Measurements from ENCODE around the gene EIF3J. TPM values are rescaled to one million over a fixed set of nuclear protein-coding genes. Genes with fewer than 3 reads are reported as not detected.

EIF3J gene
- total RNA-seq, 1 experiment from 2014 or later: 129 TPM

DNA sequence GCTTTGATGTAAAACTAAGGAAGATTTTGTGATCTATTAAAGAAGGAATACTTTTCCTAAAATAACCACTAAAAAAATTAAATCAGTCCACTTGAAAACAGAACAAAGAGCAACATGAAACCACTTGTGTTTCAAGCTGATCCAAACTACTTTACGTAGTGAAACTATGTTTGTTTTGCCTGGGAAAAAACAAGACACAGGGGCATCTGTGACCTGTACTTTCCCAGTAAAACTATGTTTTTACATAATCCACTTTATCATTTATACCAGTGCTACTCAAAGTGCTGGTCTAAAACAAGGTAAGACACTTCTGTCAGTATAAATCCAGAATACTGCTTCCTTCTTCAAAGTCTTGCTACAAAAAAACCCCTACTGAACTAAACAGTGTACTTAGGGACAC, 69.8 kb downstream of the EIF3J start:
- H3K79me2 ChIP-seq (ENCODE audit: insufficient read depth, low read length): no peaks in the 10 kb centered on the region
- no peaks in the 10 kb centered on the region for H3K9me3 ChIP-seq (ENCODE audit: control insufficient read depth, low read depth, low read length)
- H3K27ac ChIP-seq (ENCODE audit: insufficient read length, low read depth, low read length): no peak overlapping the region
- TF ChIP-seq, protein P1, sequence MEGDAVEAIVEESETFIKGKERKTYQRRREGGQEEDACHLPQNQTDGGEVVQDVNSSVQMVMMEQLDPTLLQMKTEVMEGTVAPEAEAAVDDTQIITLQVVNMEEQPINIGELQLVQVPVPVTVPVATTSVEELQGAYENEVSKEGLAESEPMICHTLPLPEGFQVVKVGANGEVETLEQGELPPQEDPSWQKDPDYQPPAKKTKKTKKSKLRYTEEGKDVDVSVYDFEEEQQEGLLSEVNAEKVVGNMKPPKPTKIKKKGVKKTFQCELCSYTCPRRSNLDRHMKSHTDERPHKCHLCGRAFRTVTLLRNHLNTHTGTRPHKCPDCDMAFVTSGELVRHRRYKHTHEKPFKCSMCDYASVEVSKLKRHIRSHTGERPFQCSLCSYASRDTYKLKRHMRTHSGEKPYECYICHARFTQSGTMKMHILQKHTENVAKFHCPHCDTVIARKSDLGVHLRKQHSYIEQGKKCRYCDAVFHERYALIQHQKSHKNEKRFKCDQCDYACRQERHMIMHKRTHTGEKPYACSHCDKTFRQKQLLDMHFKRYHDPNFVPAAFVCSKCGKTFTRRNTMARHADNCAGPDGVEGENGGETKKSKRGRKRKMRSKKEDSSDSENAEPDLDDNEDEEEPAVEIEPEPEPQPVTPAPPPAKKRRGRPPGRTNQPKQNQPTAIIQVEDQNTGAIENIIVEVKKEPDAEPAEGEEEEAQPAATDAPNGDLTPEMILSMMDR (conservative IDR thresholded peaks at IDR 0.05): no peak
- no peak overlapping the region for H3K23ac ChIP-seq (ENCODE audit: insufficient read length, low read depth, low read length)
- H3K14ac ChIP-seq (ENCODE audit: insufficient read depth, low read length): no peak overlapping the region
- H2AK5ac ChIP-seq (ENCODE audit: insufficient read length, low read length): no peak overlapping the region
- no peak overlapping the region for H3K9ac ChIP-seq (ENCODE audit: extremely low read depth, insufficient read length, low read length)
- Mint-ChIP-seq H3K27ac (no peak overlapping the region), H3K4me1 (no peaks in the 10 kb centered on the region), H3K36me3 (ENCODE audit: insufficient read depth in 1 of 3, low read depth in 3 of 3) (peaks cover 7 to 63% (median 53%) of the 10 kb centered on the region in 3 experiments; a peak in 6 of 7 replicates), H3K4me3 (no peak overlapping the region), H3K9me3 (no peaks in the 10 kb centered on the region), H3K27me3 (ENCODE audit: low read depth) (no peaks in the 10 kb centered on the region)
- WGBS (ENCODE audit: extremely low coverage, insufficient read length, low lambda C conversion rate): no CpG with 5 or more reads among the region's 1 CpG
- H3T11ph ChIP-seq (ENCODE audit: low read length): no peak overlapping the region
- H3K18ac ChIP-seq (ENCODE audit: insufficient read length, low read depth, low read length): no peak overlapping the region
- H4K8ac ChIP-seq (replicated peaks; ENCODE audit: insufficient read length, low read depth, low read length): no peak overlapping the region
- no peak overlapping the region for H4K91ac ChIP-seq (ENCODE audit: insufficient read length, low read depth, low read length)
- H4K5ac ChIP-seq (ENCODE audit: insufficient read length, low read depth, low read length): no peak overlapping the region
- no peak overlapping the region for H3K56ac ChIP-seq (ENCODE audit: insufficient read length, low read depth, low read length)
- H3K79me1 ChIP-seq (ENCODE audit: insufficient read depth, low read depth, low read length, poor library complexity, severe bottlenecking): no peaks in the 10 kb centered on the region
- H2BK20ac ChIP-seq (ENCODE audit: low read depth, low read length, poor library complexity, severe bottlenecking): no peak overlapping the region
- H2AFZ ChIP-seq (ENCODE audit: low read length): no peak overlapping the region
- H2BK15ac ChIP-seq (ENCODE audit: low read depth, low read length): no peak overlapping the region
- no peak overlapping the region for H3K4ac ChIP-seq (ENCODE audit: low read depth, low read length)
- no peak overlapping the region for H2BK120ac ChIP-seq (ENCODE audit: low read depth, low read length, poor library complexity, severe bottlenecking)
- DNase-seq: no peak
- no peaks in the 10 kb centered on the region for H3K4me1 ChIP-seq (ENCODE audit: insufficient read depth, low read length)
- H2BK12ac ChIP-seq (ENCODE audit: insufficient read length, low read depth, low read length): no peak overlapping the region
- H3K23me2 ChIP-seq (ENCODE audit: insufficient read length, low read depth, low read length, poor library complexity, severe bottlenecking): no peaks in the 10 kb centered on the region
- no peaks in the 10 kb centered on the region for H3K27me3 ChIP-seq (ENCODE audit: insufficient read depth, low read length)
- no peak overlapping the region for H2BK5ac ChIP-seq (ENCODE audit: insufficient read length, low read length)
- H4K20me1 ChIP-seq (ENCODE audit: control insufficient read depth, insufficient read depth, insufficient read length): no peaks in the 10 kb centered on the region
- H3K4me2 ChIP-seq (ENCODE audit: insufficient read depth, insufficient read length, low read length): no peak overlapping the region

Other genes starting within 250 kb of the EIF3J start
- 34.5 and 37.5 TPM in 2 replicates for gene GOLM2, start 248.4 kb upstream of the EIF3J start, total RNA-seq (2021)
- gene CTDSPL2, start 109.5 kb upstream of the EIF3J start, total RNA-seq (2021): 78.8 and 80.2 TPM in 2 replicates
- gene SPG11, start 126.5 kb downstream of the EIF3J start, total RNA-seq (2021): 38.3 and 43.8 TPM in 2 replicates
- 0.46 and 0.55 TPM in 2 replicates for gene PATL2, start 174.2 kb downstream of the EIF3J start, total RNA-seq (2021)
- 74.3 and 81.0 TPM in 2 replicates for gene B2M, start 174.4 kb downstream of the EIF3J start, total RNA-seq (2021)
- 3.8 and 4.3 TPM in 2 replicates for gene TRIM69, start 199.4 kb downstream of the EIF3J start, total RNA-seq (2021)